Measurements from ENCODE around the gene PBX1.

The PBX1 gene

GRCh38 chr1:164841702-164842465 lies 282.9 kb downstream of the PBX1 start:
- DNase-seq: no peak

GRCh38 chr1:164842870-164843269 lies 283.9 kb downstream of the PBX1 start:
- DNase-seq: no peak

GRCh38 chr1:164843743-164844500 lies 284.9 kb downstream of the PBX1 start:
- no peak for DNase-seq

GRCh38 chr1:164846731-164847691 lies 288.0 kb downstream of the PBX1 start:
- no peak for DNase-seq

GRCh38 chr1:164853146-164853545 lies 294.2 kb downstream of the PBX1 start:
- DNase-seq: no peak

GRCh38 chr1:164855716-164856329 lies 296.8 kb downstream of the PBX1 start:
- DNase-seq: no peak

- no peak for DNase-seq
Measured at GRCh38 chr1:164856381-164856780, 297.4 kb downstream of the PBX1 start.

- no peak for DNase-seq
Measured at GRCh38 chr1:164857439-164857838, 298.5 kb downstream of the PBX1 start.

GRCh38 chr1:164858096-164858632 lies 299.2 kb downstream of the PBX1 start:
- no peak for DNase-seq

- DNase-seq: no peak
Measured at GRCh38 chr1:164861632-164862031, 302.6 kb downstream of the PBX1 start.

- DNase-seq: no peak
Measured at GRCh38 chr1:164863056-164863455, 304.1 kb downstream of the PBX1 start.

- DNase-seq: no peak
Measured at GRCh38 chr1:164864161-164864560, 305.2 kb downstream of the PBX1 start.

- DNase-seq: no peak
Measured at GRCh38 chr1:164865385-164865784, 306.4 kb downstream of the PBX1 start.

GRCh38 chr1:164867590-164867989 lies 308.6 kb downstream of the PBX1 start:
- DNase-seq: no peak

GRCh38 chr1:164868990-164869389 lies 310.0 kb downstream of the PBX1 start:
- no peak for DNase-seq

GRCh38 chr1:164875518-164875917 lies 316.5 kb downstream of the PBX1 start:
- DNase-seq: no peak

- no peak for DNase-seq
Measured at GRCh38 chr1:164876398-164877116, 317.6 kb downstream of the PBX1 start.

- DNase-seq: no peak
Measured at GRCh38 chr1:164880199-164880598, 321.2 kb downstream of the PBX1 start.

GRCh38 chr1:164880644-164881043 lies 321.7 kb downstream of the PBX1 start:
- no peak for DNase-seq

- DNase-seq: no peak
Measured at GRCh38 chr1:164885311-164885710, 326.3 kb downstream of the PBX1 start.

GRCh38 chr1:164886101-164886500 lies 327.1 kb downstream of the PBX1 start:
- DNase-seq: no peak

GRCh38 chr1:164891615-164892014 lies 332.6 kb downstream of the PBX1 start:
- DNase-seq: no peak
